ENCODE data around the gene ST6GALNAC3. TPM values are rescaled to one million over a fixed set of nuclear protein-coding genes. Genes with fewer than 3 reads are reported as not detected.
"Not testable (repeated sequence)": the region's sequence is repeated elsewhere in the genome, so short reads cannot be mapped to it uniquely, and the experiment has no call there.

The ST6GALNAC3 gene
- total RNA-seq, 1 experiment from 2014 or later, result 4.8 TPM

GRCh38 chr1:76627901-76628300 is 553.4 kb downstream of the ST6GALNAC3 start:
- Histone ChIP-seq H3K9ac (ENCODE audit: low read length) (no peak overlapping the region), H3K27ac (ENCODE audit: low read length) (no peak overlapping the region), H2AFZ (ENCODE audit: low read length) (no peak overlapping the region), H3K79me2 (ENCODE audit: low read length) (no peaks in the 10 kb centered on the region), H3K9me2 (replicated peaks; ENCODE audit: insufficient read depth, low read length) (no peaks in the 10 kb centered on the region), H3K9me3 (ENCODE audit: low read length) (no peaks in the 10 kb centered on the region), H3K4me3 (ENCODE audit: low read length) (no peak overlapping the region), H3K4me2 (ENCODE audit: low read depth, low read length, poor library complexity, severe bottlenecking) (no peak overlapping the region), H4K20me1 (ENCODE audit: insufficient read depth, low read depth, low read length) (no peaks in the 10 kb centered on the region), H3K4me1 (ENCODE audit: low read length) (no peaks in the 10 kb centered on the region), H3K36me3 (ENCODE audit: insufficient read depth, low read length) (no peaks in the 10 kb centered on the region), H3K27me3 (ENCODE audit: low read length) (no peaks in the 10 kb centered on the region; the same call in 1 of the 2 replicates)
- DNase-seq, result no peak

DNA sequence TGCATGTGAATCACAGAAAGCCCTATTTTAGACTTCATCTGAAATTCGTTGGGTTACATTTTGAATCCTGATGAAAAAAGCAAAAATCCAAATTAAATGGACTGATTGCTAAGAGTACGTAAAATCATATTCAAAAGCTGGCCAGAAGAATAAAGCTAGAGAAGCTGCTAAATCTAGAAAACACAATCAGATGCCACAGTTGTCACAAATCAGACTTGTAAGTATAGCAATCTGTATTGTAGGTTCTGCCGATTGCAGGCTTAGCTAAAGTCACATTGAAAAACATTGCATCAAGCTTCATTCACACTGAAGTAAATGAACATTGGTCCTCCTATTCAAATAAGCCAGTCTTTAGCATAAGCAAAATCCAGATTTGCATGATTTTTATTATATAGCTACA is 557.6 kb downstream of the ST6GALNAC3 start:
- H3K9me2 ChIP-seq (replicated peaks; ENCODE audit: insufficient read depth, low read length), result no peaks in the 10 kb centered on the region
- no peak overlapping the region for H3K4me2 ChIP-seq (ENCODE audit: low read depth, low read length, poor library complexity, severe bottlenecking)
- no peaks in the 10 kb centered on the region; the same call in 1 of the 2 replicates for H3K27me3 ChIP-seq (ENCODE audit: low read length)
- no peak for DNase-seq
- H3K9ac ChIP-seq (ENCODE audit: low read length), result no peak overlapping the region
- no peaks in the 10 kb centered on the region for H3K4me1 ChIP-seq (ENCODE audit: low read length)
- no peak overlapping the region for H3K27ac ChIP-seq (ENCODE audit: low read length)
- H2AFZ ChIP-seq (ENCODE audit: low read length), result no peak overlapping the region
- H4K20me1 ChIP-seq (ENCODE audit: insufficient read depth, low read depth, low read length), result no peaks in the 10 kb centered on the region
- H3K4me3 ChIP-seq (ENCODE audit: low read length), result no peak overlapping the region
- no peaks in the 10 kb centered on the region for H3K36me3 ChIP-seq (ENCODE audit: insufficient read depth, low read length)
- H3K9me3 ChIP-seq (ENCODE audit: low read length), result no peaks in the 10 kb centered on the region
- H3K79me2 ChIP-seq (ENCODE audit: low read length), result no peaks in the 10 kb centered on the region

- H3K79me2 ChIP-seq (ENCODE audit: low read length), result no peaks in the 10 kb centered on the region
- no peak overlapping the region for H3K9ac ChIP-seq (ENCODE audit: low read length)
- no peak overlapping the region for H3K4me2 ChIP-seq (ENCODE audit: low read depth, low read length, poor library complexity, severe bottlenecking)
- no peak for DNase-seq
- H3K9me3 ChIP-seq (ENCODE audit: low read length), result no peaks in the 10 kb centered on the region
- H3K27me3 ChIP-seq (ENCODE audit: low read length), result no peaks in the 10 kb centered on the region
- no peak overlapping the region for H3K4me3 ChIP-seq (ENCODE audit: low read length)
- no peaks in the 10 kb centered on the region for H3K9me2 ChIP-seq (replicated peaks; ENCODE audit: insufficient read depth, low read length)
- H3K4me1 ChIP-seq (ENCODE audit: low read length), result no peaks in the 10 kb centered on the region
- no peaks in the 10 kb centered on the region for H3K36me3 ChIP-seq (ENCODE audit: insufficient read depth, low read length)
- H3K27ac ChIP-seq (ENCODE audit: low read length), result no peak overlapping the region
- no peaks in the 10 kb centered on the region for H4K20me1 ChIP-seq (ENCODE audit: insufficient read depth, low read depth, low read length)
- no peak overlapping the region for H2AFZ ChIP-seq (ENCODE audit: low read length)
Observed at GRCh38 chr1:76635784-76636183, 561.2 kb downstream of the ST6GALNAC3 start.

- Histone ChIP-seq H3K79me2 (ENCODE audit: low read length) (no peaks in the 10 kb centered on the region), H3K4me2 (ENCODE audit: low read depth, low read length, poor library complexity, severe bottlenecking) (no peak overlapping the region), H3K9me3 (ENCODE audit: low read length) (no peaks in the 10 kb centered on the region), H4K20me1 (ENCODE audit: insufficient read depth, low read depth, low read length) (no peaks in the 10 kb centered on the region), H2AFZ (ENCODE audit: low read length) (no peak overlapping the region), H3K9ac (ENCODE audit: low read length) (no peak overlapping the region), H3K9me2 (replicated peaks; ENCODE audit: insufficient read depth, low read length) (no peaks in the 10 kb centered on the region), H3K27ac (ENCODE audit: low read length) (no peak overlapping the region), H3K36me3 (ENCODE audit: insufficient read depth, low read length) (no peaks in the 10 kb centered on the region), H3K27me3 (ENCODE audit: low read length) (no peaks in the 10 kb centered on the region), H3K4me1 (ENCODE audit: low read length) (peaks cover 2% of the 10 kb centered on the region; the same call in 1 of the 2 replicates), H3K4me3 (ENCODE audit: low read length) (no peak overlapping the region)
- DNase-seq, result no peak
Observed at GRCh38 chr1:76639181-76639580, 564.6 kb downstream of the ST6GALNAC3 start.

DNA sequence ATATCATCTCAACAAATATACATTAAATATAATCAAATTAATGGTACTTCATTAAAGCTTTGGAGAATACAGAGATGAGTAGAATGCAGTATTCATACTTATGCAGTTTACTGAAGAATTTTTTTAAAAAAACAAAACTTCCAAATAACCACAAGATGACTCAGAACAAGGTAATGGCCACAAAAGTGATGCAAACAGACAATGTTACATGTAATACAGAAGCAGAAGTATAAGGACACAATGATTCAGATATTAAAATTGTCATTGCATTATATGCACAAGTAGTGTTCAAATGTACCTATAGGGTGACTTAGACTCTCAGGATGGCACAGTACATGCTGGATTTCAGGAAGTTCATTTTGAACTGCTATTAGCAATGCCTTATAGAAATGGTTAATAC is 565.5 kb downstream of the ST6GALNAC3 start:
- Histone ChIP-seq H4K20me1 (ENCODE audit: insufficient read depth, low read depth, low read length) (no peaks in the 10 kb centered on the region), H3K9me3 (ENCODE audit: low read length) (no peaks in the 10 kb centered on the region), H2AFZ (ENCODE audit: low read length) (no peak overlapping the region), H3K9me2 (replicated peaks; ENCODE audit: insufficient read depth, low read length) (no peaks in the 10 kb centered on the region), H3K4me2 (ENCODE audit: low read depth, low read length, poor library complexity, severe bottlenecking) (no peak overlapping the region), H3K36me3 (ENCODE audit: insufficient read depth, low read length) (no peaks in the 10 kb centered on the region), H3K27me3 (ENCODE audit: low read length) (no peaks in the 10 kb centered on the region), H3K9ac (ENCODE audit: low read length) (no peak overlapping the region), H3K4me1 (ENCODE audit: low read length) (peaks cover 5% of the 10 kb centered on the region; the same call in 1 of the 2 replicates), H3K27ac (ENCODE audit: low read length) (no peak overlapping the region), H3K79me2 (ENCODE audit: low read length) (no peaks in the 10 kb centered on the region), H3K4me3 (ENCODE audit: low read length) (no peak overlapping the region)
- DNase-seq, result no peak

DNA sequence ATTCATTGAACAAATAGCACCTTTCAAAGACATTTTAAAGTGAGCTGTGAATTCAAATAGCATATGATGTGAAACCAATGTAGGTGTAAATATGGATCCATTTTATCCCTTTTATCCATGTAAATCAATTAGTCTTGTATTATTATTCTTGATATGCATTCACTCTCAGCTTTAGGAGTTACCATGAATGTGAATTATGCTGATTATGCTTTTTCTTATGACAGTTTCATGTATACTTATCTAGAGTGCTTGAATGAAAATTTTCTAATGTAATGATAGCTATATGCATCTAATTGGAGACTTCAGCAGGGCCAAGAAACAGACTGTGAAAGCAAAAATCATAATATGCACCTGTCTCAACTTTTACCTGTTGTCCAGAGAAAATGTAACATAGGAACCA is 566.2 kb downstream of the ST6GALNAC3 start:
- Histone ChIP-seq H3K9me2 (replicated peaks; ENCODE audit: insufficient read depth, low read length) (no peaks in the 10 kb centered on the region), H3K9me3 (ENCODE audit: low read length) (no peaks in the 10 kb centered on the region), H3K4me1 (ENCODE audit: low read length) (peaks cover 5% of the 10 kb centered on the region; the same call in 1 of the 2 replicates), H3K9ac (ENCODE audit: low read length) (no peak overlapping the region), H2AFZ (ENCODE audit: low read length) (no peak overlapping the region), H3K27me3 (ENCODE audit: low read length) (no peaks in the 10 kb centered on the region), H3K4me2 (ENCODE audit: low read depth, low read length, poor library complexity, severe bottlenecking) (no peak overlapping the region), H3K27ac (ENCODE audit: low read length) (no peak overlapping the region), H3K79me2 (ENCODE audit: low read length) (no peaks in the 10 kb centered on the region), H4K20me1 (ENCODE audit: insufficient read depth, low read depth, low read length) (no peaks in the 10 kb centered on the region), H3K36me3 (ENCODE audit: insufficient read depth, low read length) (no peaks in the 10 kb centered on the region), H3K4me3 (ENCODE audit: low read length) (no peak overlapping the region)
- DNase-seq, result no peak

GRCh38 chr1:76644139-76644538 is 569.6 kb downstream of the ST6GALNAC3 start:
- H3K9ac ChIP-seq (ENCODE audit: low read length), result no peak overlapping the region

DNA sequence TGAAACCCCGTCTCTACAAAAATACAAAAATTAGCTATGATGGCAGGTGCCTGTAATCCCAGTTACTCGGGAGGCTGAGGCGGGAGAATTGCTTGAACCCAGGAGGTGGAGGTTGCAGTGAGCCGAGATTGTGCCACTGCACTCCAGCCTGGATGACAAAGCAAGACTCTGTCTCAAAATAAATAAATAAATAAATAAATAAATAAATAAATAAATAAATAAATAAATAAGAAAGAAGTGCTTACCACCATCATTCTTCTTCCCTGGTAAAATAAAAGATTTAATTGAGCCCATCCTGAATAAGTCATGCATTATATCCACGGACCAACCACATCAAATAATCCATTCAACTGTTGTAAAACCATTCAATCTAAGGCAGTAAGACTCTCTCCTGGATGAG is 578.3 kb downstream of the ST6GALNAC3 start:
- not testable (repeated sequence) for H2AFZ ChIP-seq (ENCODE audit: low read length); H3K4me2 ChIP-seq (ENCODE audit: low read depth, low read length, poor library complexity, severe bottlenecking); H3K27ac ChIP-seq (ENCODE audit: low read length); H3K36me3 ChIP-seq (ENCODE audit: insufficient read depth, low read length); H3K79me2 ChIP-seq (ENCODE audit: low read length); H3K9me3 ChIP-seq (ENCODE audit: low read length); H4K20me1 ChIP-seq (ENCODE audit: insufficient read depth, low read depth, low read length); H3K27me3 ChIP-seq (ENCODE audit: low read length); DNase-seq; H3K9me2 ChIP-seq (replicated peaks; ENCODE audit: insufficient read depth, low read length); H3K4me3 ChIP-seq (ENCODE audit: low read length); H3K4me1 ChIP-seq (ENCODE audit: low read length); H3K9ac ChIP-seq (ENCODE audit: low read length)

More at GRCh38 chr1:76644139-76644538, 569.6 kb downstream of the ST6GALNAC3 start:
- Histone ChIP-seq H2AFZ (ENCODE audit: low read length) (peak overlapping the region; percentile 42), H3K27ac (ENCODE audit: low read length) (no peak overlapping the region), H3K4me2 (ENCODE audit: low read depth, low read length, poor library complexity, severe bottlenecking) (no peak overlapping the region), H3K9me2 (replicated peaks; ENCODE audit: insufficient read depth, low read length) (no peaks in the 10 kb centered on the region), H4K20me1 (ENCODE audit: insufficient read depth, low read depth, low read length) (no peaks in the 10 kb centered on the region), H3K79me2 (ENCODE audit: low read length) (no peaks in the 10 kb centered on the region), H3K4me1 (ENCODE audit: low read length) (peaks cover 5% of the 10 kb centered on the region; the same call in 1 of the 2 replicates), H3K4me3 (ENCODE audit: low read length) (no peak overlapping the region), H3K9me3 (ENCODE audit: low read length) (no peaks in the 10 kb centered on the region), H3K36me3 (ENCODE audit: insufficient read depth, low read length) (no peaks in the 10 kb centered on the region), H3K27me3 (ENCODE audit: low read length) (no peaks in the 10 kb centered on the region; the same call in 1 of the 2 replicates)
- DNase-seq, result no peak

GRCh38 chr1:76657623-76658022 is 583.1 kb downstream of the ST6GALNAC3 start:
- Histone ChIP-seq H3K9me2 (replicated peaks; ENCODE audit: insufficient read depth, low read length) (no peaks in the 10 kb centered on the region), H3K4me2 (ENCODE audit: low read depth, low read length, poor library complexity, severe bottlenecking) (no peak overlapping the region), H3K36me3 (ENCODE audit: insufficient read depth, low read length) (no peaks in the 10 kb centered on the region), H3K4me1 (ENCODE audit: low read length) (peaks cover 12% of the 10 kb centered on the region), H4K20me1 (ENCODE audit: insufficient read depth, low read depth, low read length) (no peaks in the 10 kb centered on the region), H2AFZ (ENCODE audit: low read length) (no peak overlapping the region), H3K27me3 (ENCODE audit: low read length) (no peaks in the 10 kb centered on the region), H3K79me2 (ENCODE audit: low read length) (no peaks in the 10 kb centered on the region), H3K4me3 (ENCODE audit: low read length) (no peak overlapping the region), H3K9ac (ENCODE audit: low read length) (no peak overlapping the region), H3K27ac (ENCODE audit: low read length) (no peak overlapping the region), H3K9me3 (ENCODE audit: low read length) (peaks cover 6% of the 10 kb centered on the region; the same call in 1 of the 2 replicates)
- DNase-seq, result no peak
